Central memory CD8-positive, alpha-beta T cell (primary cell): Measurements from ENCODE around the gene PYHIN1.

Experiments used
- ATAC-seq: fragments of 150-1000 bp; cut with Tn5 transposase; replicated peaks from 2 replicates; pipeline ENCODE4 v1.10.0; 2022; ENCODE audit warnings: mild to moderate bottlenecking, moderate FRiP score, moderate number of reproducible peaks; ENCODE audit not compliant: poor library complexity, severe bottlenecking; ENCODE audit errors: extremely low read depth
- DNase-seq, 2 donors: peaks; one replicate each; pipeline ENCODE4 v3.0.0; 2021; ENCODE audit warnings: low spot score in 2 of 2
- H3K27ac Mint-ChIP-seq: one replicate; pipeline ENCODE4 v1.8.0; 2022; ENCODE audit warnings: low read depth, mild to moderate bottlenecking, moderate library complexity, mixed read lengths
- H3K27me3 Mint-ChIP-seq: one replicate; pipeline ENCODE4 v1.8.0; 2022; ENCODE audit warnings: mixed read lengths
- H3K36me3 Mint-ChIP-seq: one replicate; pipeline ENCODE4 v1.8.0; 2022; ENCODE audit warnings: mild to moderate bottlenecking, moderate library complexity, mixed read lengths; ENCODE audit not compliant: insufficient read depth
- H3K4me1 Mint-ChIP-seq: one replicate; pipeline ENCODE4 v1.8.0; 2022; ENCODE audit warnings: mixed read lengths
- H3K4me3 Mint-ChIP-seq: one replicate; pipeline ENCODE4 v1.8.0; 2022; ENCODE audit warnings: mild to moderate bottlenecking, moderate library complexity, mixed read lengths
- H3K9me3 Mint-ChIP-seq: one replicate; pipeline ENCODE4 v1.8.0; 2022; ENCODE audit warnings: mixed read lengths

PYHIN1 gene

GRCh38 chr1:158945061-158945460 is 13.7 kb downstream of the PYHIN1 start:
- no peaks in the 10 kb centered on the region for H3K27me3 Mint-ChIP-seq
- ATAC-seq (no peak), DNase-seq (no peak)
- H3K36me3 Mint-ChIP-seq: peaks cover 86% of the 10 kb centered on the region
- no peaks in the 10 kb centered on the region for H3K9me3 Mint-ChIP-seq
- no peak overlapping the region for H3K4me3 Mint-ChIP-seq
- H3K27ac Mint-ChIP-seq: peak overlapping the region; percentile 80
- H3K4me1 Mint-ChIP-seq: peaks cover 81% of the 10 kb centered on the region

GRCh38 chr1:158946785-158947184 is 15.4 kb downstream of the PYHIN1 start:
- Mint-ChIP-seq H3K4me3 (no peak overlapping the region), H3K27me3 (no peaks in the 10 kb centered on the region), H3K4me1 (peaks cover 85% of the 10 kb centered on the region), H3K36me3 (peaks cover 87% of the 10 kb centered on the region), H3K9me3 (no peaks in the 10 kb centered on the region), H3K27ac (peak overlapping the region; percentile 80)
- DNase-seq (no peak), ATAC-seq (no peak)

GRCh38 chr1:158951956-158952355 is 20.6 kb downstream of the PYHIN1 start:
- H3K9me3 Mint-ChIP-seq: no peaks in the 10 kb centered on the region
- ATAC-seq: no peak
- no peak for DNase-seq
- H3K27me3 Mint-ChIP-seq: no peaks in the 10 kb centered on the region
- no peak overlapping the region for H3K27ac Mint-ChIP-seq
- peaks cover 47% of the 10 kb centered on the region for H3K4me1 Mint-ChIP-seq
- H3K36me3 Mint-ChIP-seq: peaks cover 55% of the 10 kb centered on the region
- peak overlapping the region; percentile 47 for H3K4me3 Mint-ChIP-seq

- ATAC-seq: no peak
- H3K27ac Mint-ChIP-seq: no peak overlapping the region
Measured at GRCh38 chr1:158952416-158952815, 21.1 kb downstream of the PYHIN1 start.

GRCh38 chr1:158961178-158961577 is 29.8 kb downstream of the PYHIN1 start:
- DNase-seq (no peak), ATAC-seq (no peak)
- Mint-ChIP-seq H3K27me3 (no peaks in the 10 kb centered on the region), H3K4me1 (peaks cover 48% of the 10 kb centered on the region), H3K9me3 (peaks cover 9% of the 10 kb centered on the region), H3K4me3 (no peak overlapping the region), H3K36me3 (peaks cover 19% of the 10 kb centered on the region), H3K27ac (peak overlapping the region; percentile 7)

More at GRCh38 chr1:158952416-158952815, 21.1 kb downstream of the PYHIN1 start:
- Mint-ChIP-seq H3K4me1 (peaks cover 42% of the 10 kb centered on the region), H3K9me3 (no peaks in the 10 kb centered on the region), H3K4me3 (peak overlapping the region; percentile 47), H3K27me3 (no peaks in the 10 kb centered on the region), H3K36me3 (peaks cover 51% of the 10 kb centered on the region)
- DNase-seq: no peak

GRCh38 chr1:158962983-158963382 is 31.6 kb downstream of the PYHIN1 start:
- no peak for DNase-seq
- peak overlapping the region; percentile 32 for H3K27ac Mint-ChIP-seq

GRCh38 chr1:158969166-158969565 is 37.8 kb downstream of the PYHIN1 start:
- Mint-ChIP-seq H3K9me3 (peaks cover 26% of the 10 kb centered on the region), H3K4me1 (peaks cover 54% of the 10 kb centered on the region), H3K27me3 (no peaks in the 10 kb centered on the region), H3K27ac (peak overlapping the region; percentile 30), H3K36me3 (peaks cover 14% of the 10 kb centered on the region), H3K4me3 (no peak overlapping the region)
- DNase-seq: no peak
- no peak for ATAC-seq

More at GRCh38 chr1:158962983-158963382, 31.6 kb downstream of the PYHIN1 start:
- H3K4me1 Mint-ChIP-seq: peaks cover 58% of the 10 kb centered on the region
- no peak for ATAC-seq
- H3K36me3 Mint-ChIP-seq: peaks cover 19% of the 10 kb centered on the region
- peaks cover 15% of the 10 kb centered on the region for H3K9me3 Mint-ChIP-seq
- H3K27me3 Mint-ChIP-seq: no peaks in the 10 kb centered on the region
- no peak overlapping the region for H3K4me3 Mint-ChIP-seq

- Mint-ChIP-seq H3K27me3 (no peaks in the 10 kb centered on the region), H3K27ac (peak overlapping the region; percentile 30), H3K4me3 (no peak overlapping the region), H3K9me3 (peaks cover 22% of the 10 kb centered on the region), H3K4me1 (peaks cover 54% of the 10 kb centered on the region), H3K36me3 (peaks cover 18% of the 10 kb centered on the region)
- ATAC-seq (no peak), DNase-seq (no peak)
Measured at GRCh38 chr1:158969855-158970254, 38.5 kb downstream of the PYHIN1 start.

- Mint-ChIP-seq H3K27me3 (no peaks in the 10 kb centered on the region), H3K9me3 (peaks cover 11% of the 10 kb centered on the region), H3K4me3 (no peak overlapping the region), H3K4me1 (peaks cover 49% of the 10 kb centered on the region), H3K27ac (peak overlapping the region; percentile 75), H3K36me3 (peaks cover 28% of the 10 kb centered on the region)
- ATAC-seq (no peak), DNase-seq (no peak)
Measured at GRCh38 chr1:158972841-158973240, 41.5 kb downstream of the PYHIN1 start.

- H3K27me3 Mint-ChIP-seq: no peaks in the 10 kb centered on the region
- no peak overlapping the region for H3K27ac Mint-ChIP-seq
- no peak for ATAC-seq
- H3K4me1 Mint-ChIP-seq: peaks cover 63% of the 10 kb centered on the region
- peaks cover 26% of the 10 kb centered on the region for H3K36me3 Mint-ChIP-seq
- no peak overlapping the region for H3K4me3 Mint-ChIP-seq
- no peak for DNase-seq
- H3K9me3 Mint-ChIP-seq: no peaks in the 10 kb centered on the region
Measured at GRCh38 chr1:158976219-158976618, 44.9 kb downstream of the PYHIN1 start.

- peaks cover 5% of the 10 kb centered on the region for H3K9me3 Mint-ChIP-seq
- peaks cover 68% of the 10 kb centered on the region for H3K4me1 Mint-ChIP-seq
- DNase-seq: peak in 1 of 2 donors; percentile 25
- peak overlapping the region; percentile 12 for H3K4me3 Mint-ChIP-seq
- ATAC-seq: peak; percentile 99
- peak overlapping the region; percentile 61 for H3K27ac Mint-ChIP-seq
- peaks cover 20% of the 10 kb centered on the region for H3K36me3 Mint-ChIP-seq
- no peaks in the 10 kb centered on the region for H3K27me3 Mint-ChIP-seq
Measured at GRCh38 chr1:158978730-158979129, 47.4 kb downstream of the PYHIN1 start.

GRCh38 chr1:158979229-158979628 is 47.9 kb downstream of the PYHIN1 start:
- DNase-seq (no peak), ATAC-seq (no peak)
- Mint-ChIP-seq H3K9me3 (peaks cover 5% of the 10 kb centered on the region), H3K4me3 (peak overlapping the region; percentile 12), H3K36me3 (peaks cover 20% of the 10 kb centered on the region), H3K27ac (peak overlapping the region; percentile 61), H3K4me1 (peaks cover 68% of the 10 kb centered on the region), H3K27me3 (no peaks in the 10 kb centered on the region)

GRCh38 chr1:158983235-158983634 is 51.9 kb downstream of the PYHIN1 start:
- Mint-ChIP-seq H3K36me3 (peaks cover 12% of the 10 kb centered on the region), H3K27me3 (no peaks in the 10 kb centered on the region), H3K9me3 (peaks cover 9% of the 10 kb centered on the region), H3K4me3 (no peak overlapping the region), H3K27ac (no peak overlapping the region), H3K4me1 (peaks cover 74% of the 10 kb centered on the region)
- DNase-seq: no peak
- ATAC-seq: no peak
